Common myeloid progenitor, CD34-positive (primary cell): ENCODE measurements around the gene HLA-DQA1.

Source experiments
- CTCF ChIA-PET: fragments of 350-600 bp; sonication (Branson Sonifier 250); formaldehyde crosslinking; loops from one replicate; lab custom pipeline; 2021; ENCODE audit warnings: antibody characterized with exemption; lab: Charles Lee
- POLR2A ChIA-PET: fragments of 350-600 bp; sonication (Branson Sonifier 250); formaldehyde crosslinking; loops from one replicate; lab custom pipeline; 2021; ENCODE audit warnings: antibody characterized with exemption; lab: Charles Lee
- DNase-seq, 3 donors: peaks; one replicate each; pipeline versions ENCODE4 v3.0.0 to v3.0.0-alpha.2; 2013
- H3K27ac ChIP-seq, 2 experiments: 1 replicate in 1 of 2; 2 replicates in 1 of 2; pipeline ENCODE4 v1.7.0; 2013; ENCODE audit warnings: inconsistent platforms in 2 of 2, low read length in 2 of 2, mild to moderate bottlenecking in 2 of 2, low read depth in 1 of 2, moderate library complexity in 1 of 2; ENCODE audit not compliant: severe bottlenecking in 2 of 2, insufficient read depth in 1 of 2, poor library complexity in 1 of 2
- H3K27me3 ChIP-seq, 5 experiments: replicated peaks in 2 of 5; 1 replicate in 3 of 5; 2 replicates in 2 of 5; pipeline versions ENCODE4 v1.6.1 to v1.7.0; 2013; ENCODE audit warnings: low read length in 4 of 5, mild to moderate bottlenecking in 2 of 5, moderate library complexity in 2 of 5, inconsistent platforms in 1 of 5; ENCODE audit not compliant: insufficient read depth in 5 of 5, control insufficient read depth in 4 of 5
- H3K36me3 ChIP-seq, 4 experiments: 1 replicate in 2 of 4; 2 replicates in 2 of 4; pipeline versions ENCODE4 v1.6.1 to v1.7.0; 2013; ENCODE audit warnings: low read length in 3 of 4, control low read depth in 1 of 4, mild to moderate bottlenecking in 1 of 4; ENCODE audit not compliant: control insufficient read depth in 4 of 4, insufficient read depth in 4 of 4
- H3K4me1 ChIP-seq, 4 experiments: 1 replicate in 3 of 4; 2 replicates in 1 of 4; pipeline versions ENCODE4 v1.6.1 to v1.7.1; 2013; ENCODE audit warnings: low read length in 3 of 4, mild to moderate bottlenecking in 3 of 4, control low read depth in 1 of 4, inconsistent platforms in 1 of 4, moderate library complexity in 1 of 4; ENCODE audit not compliant: control insufficient read depth in 4 of 4, insufficient read depth in 4 of 4; ENCODE audit errors: control extremely low read depth in 1 of 4
- H3K4me3 ChIP-seq, 7 experiments: 1 replicate in 4 of 7; 2 replicates in 3 of 7; pipeline versions ENCODE4 v1.5.1 to v1.7.0; 2013; ENCODE audit warnings: mild to moderate bottlenecking in 7 of 7, low read length in 6 of 7, moderate library complexity in 6 of 7, inconsistent platforms in 2 of 7, low read depth in 2 of 7, control low read depth in 1 of 7; ENCODE audit not compliant: insufficient read depth in 4 of 7, control insufficient read depth in 1 of 7; ENCODE audit errors: extremely low read depth in 1 of 7
- H3K9me3 ChIP-seq, 5 experiments: 1 replicate in 4 of 5; 2 replicates in 1 of 5; pipeline versions ENCODE4 v1.6.1 to v1.7.1; 2013; ENCODE audit warnings: low read length in 4 of 5, mild to moderate bottlenecking in 2 of 5, inconsistent platforms in 1 of 5, low read depth in 1 of 5, moderate library complexity in 1 of 5; ENCODE audit not compliant: control insufficient read depth in 4 of 5, insufficient read depth in 2 of 5; ENCODE audit errors: control extremely low read depth in 1 of 5
- WGBS: methylation state at CpG from one replicate; pipeline ENCODE4 v1.1.5; 2013; ENCODE audit not compliant: insufficient coverage; 5-methylcytosine and 5-hydroxymethylcytosine counted together

HLA-DQA1 gene

DNA sequence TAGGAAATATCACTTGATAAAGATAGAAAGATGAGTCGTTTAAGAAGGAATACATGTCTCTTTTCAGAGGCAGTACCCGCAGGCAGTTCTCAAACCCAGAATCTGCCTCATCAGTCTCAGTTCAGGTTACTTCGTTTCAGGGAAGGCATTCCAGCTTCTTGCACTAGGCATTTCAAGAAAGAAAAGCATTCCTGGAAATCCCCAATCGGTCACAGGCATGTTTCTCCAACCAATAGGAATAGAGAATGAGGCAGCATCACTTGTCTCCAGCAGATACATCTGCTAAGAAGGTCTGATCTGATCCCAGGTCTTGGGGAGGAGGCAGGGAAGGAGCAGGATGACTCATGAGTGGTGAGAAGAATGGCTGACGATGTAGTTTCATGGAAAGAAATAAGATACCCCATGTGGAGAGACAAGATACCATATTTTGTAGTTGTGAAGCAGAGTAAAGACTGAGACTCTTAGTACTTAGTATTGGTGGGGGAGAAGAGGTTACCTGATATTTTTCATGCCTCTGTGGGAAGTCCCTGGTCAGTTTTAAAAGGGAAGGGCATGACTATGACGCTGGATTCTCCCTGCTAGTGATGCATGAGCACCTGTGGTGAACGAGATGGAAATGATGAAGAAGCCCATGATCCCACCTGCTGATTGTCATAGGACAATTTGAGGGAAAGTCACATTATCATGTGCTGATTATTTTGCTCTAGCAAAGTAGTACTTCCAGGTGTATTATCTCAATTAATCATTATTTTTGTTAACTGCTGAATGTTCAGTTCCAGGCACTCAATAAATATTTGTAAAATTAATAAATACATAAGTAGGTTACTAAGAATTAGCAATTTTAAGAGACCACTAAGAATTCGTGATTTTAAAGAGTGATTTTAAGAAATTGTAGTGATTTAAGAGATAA lies 27.2 kb upstream of the HLA-DQA1 start:
- 0% methylated on average over 3 of the region's 8 CpGs for WGBS
- Histone ChIP-seq H3K27ac (peak overlapping the region; percentile 95 to 97), H3K4me3 (peak overlapping the region in 6 of 7 experiments; percentile 23 to 74 (median 39)), H3K27me3 (no peaks in the 10 kb centered on the region), H3K36me3 (no peaks in the 10 kb centered on the region), H3K4me1 (peaks cover 0 to 14% (median 9%) of the 10 kb centered on the region in 4 experiments), H3K9me3 (no peaks in the 10 kb centered on the region)
- POLR2A ChIA-PET = interaction anchor here (0.5 kb wide), 1 partner anchor 132 kb away, joined by 3 read pairs; no protein-coding TSS in a partner anchor
- CTCF ChIA-PET = interaction anchor here (0.6 to 1.0 kb wide), 2 partner anchors 13 to 21 kb away, joined by 3 to 5 read pairs; no protein-coding TSS in a partner anchor
- DNase-seq = peak; percentile 97 to 98 (median 98)

DNA sequence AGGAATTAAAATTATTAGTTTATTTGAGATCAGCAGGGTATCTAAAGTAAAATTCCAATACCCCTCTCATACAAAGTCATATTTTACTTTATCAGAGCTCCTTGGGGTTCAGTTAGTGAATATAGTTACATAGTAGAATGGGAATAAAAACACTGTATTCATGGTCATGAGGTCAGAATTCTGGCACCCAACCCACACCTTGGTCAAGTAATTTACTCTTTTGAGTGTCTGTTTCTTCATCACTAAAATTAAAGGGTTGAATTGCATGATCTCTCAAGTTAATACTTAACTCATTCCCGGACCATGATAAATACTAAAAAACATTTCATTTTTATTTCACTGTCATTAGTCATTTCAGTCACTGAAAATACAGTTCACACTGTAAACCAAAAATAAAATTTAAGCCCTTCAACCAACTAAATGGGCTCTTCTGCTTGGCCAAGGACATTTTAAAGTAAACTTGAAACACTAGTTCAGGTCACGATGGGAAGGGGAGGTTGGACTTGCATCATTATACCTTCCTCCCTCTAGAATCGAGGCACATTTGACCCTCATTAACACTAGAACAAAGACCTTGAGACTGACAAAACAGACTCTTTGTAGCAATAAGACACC lies 26.4 kb upstream of the HLA-DQA1 start:
- H3K36me3 ChIP-seq = no peaks in the 10 kb centered on the region
- ChIA-PET CTCF (interaction anchor here (0.6 kb wide), 1 partner anchor 21 kb away, joined by 3 read pairs; no protein-coding TSS in a partner anchor), POLR2A (no interaction called here)
- no peak overlapping the region for H3K4me3 ChIP-seq
- peak overlapping the region; percentile 95 to 97 for H3K27ac ChIP-seq
- no peaks in the 10 kb centered on the region for H3K27me3 ChIP-seq
- H3K9me3 ChIP-seq = no peaks in the 10 kb centered on the region
- peaks cover 0 to 14% (median 9%) of the 10 kb centered on the region in 4 experiments for H3K4me1 ChIP-seq
- no peak for DNase-seq
- 0% methylated on average over 1 of the region's 3 CpGs for WGBS

DNA sequence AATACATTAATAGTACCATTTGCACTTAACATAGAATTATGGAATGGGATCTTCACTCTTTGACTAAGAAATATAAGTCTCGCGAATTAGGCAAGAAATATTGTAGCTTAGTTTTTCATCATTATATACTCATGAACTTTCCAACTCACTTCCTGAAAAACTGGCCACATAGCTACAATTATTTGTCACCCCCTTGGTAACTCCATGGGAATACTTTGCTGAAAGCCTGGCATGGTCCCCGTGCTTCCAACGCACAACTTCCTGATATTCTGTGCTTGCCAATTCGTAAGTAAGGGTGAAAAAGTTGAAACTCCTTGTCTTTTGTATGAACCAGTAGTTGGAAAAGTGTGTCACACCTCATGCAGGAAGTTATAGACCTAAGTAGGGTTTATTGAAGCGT lies 23.7 kb upstream of the HLA-DQA1 start:
- ChIA-PET POLR2A (no interaction called here), CTCF (no interaction called here)
- Histone ChIP-seq H3K4me1 (peaks cover 0 to 11% (median 9%) of the 10 kb centered on the region in 4 experiments), H3K36me3 (no peaks in the 10 kb centered on the region), H3K27me3 (no peaks in the 10 kb centered on the region), H3K27ac (no peak overlapping the region), H3K4me3 (no peak overlapping the region), H3K9me3 (peaks cover 0 to 3% (median 0%) of the 10 kb centered on the region in 5 experiments)
- no peak for DNase-seq
- 30% methylated on average over 2 of the region's 6 CpGs for WGBS

- DNase-seq = no peak
- Histone ChIP-seq H3K4me3 (no peak overlapping the region), H3K36me3 (no peaks in the 10 kb centered on the region), H3K27ac (no peak overlapping the region), H3K27me3 (no peaks in the 10 kb centered on the region), H3K4me1 (peaks cover 0 to 7% (median 5%) of the 10 kb centered on the region in 4 experiments), H3K9me3 (peaks cover 0 to 5% (median 0%) of the 10 kb centered on the region in 5 experiments)
- 38% methylated on average over 1 of the region's 1 CpG for WGBS
- ChIA-PET POLR2A (no interaction called here), CTCF (interaction anchor here (1.5 kb wide), 1 partner anchor 12 kb away, joined by 4 read pairs; no protein-coding TSS in a partner anchor)
Observed at GRCh38 chr6:32614366-32615081, 22.7 kb upstream of the HLA-DQA1 start.

DNA sequence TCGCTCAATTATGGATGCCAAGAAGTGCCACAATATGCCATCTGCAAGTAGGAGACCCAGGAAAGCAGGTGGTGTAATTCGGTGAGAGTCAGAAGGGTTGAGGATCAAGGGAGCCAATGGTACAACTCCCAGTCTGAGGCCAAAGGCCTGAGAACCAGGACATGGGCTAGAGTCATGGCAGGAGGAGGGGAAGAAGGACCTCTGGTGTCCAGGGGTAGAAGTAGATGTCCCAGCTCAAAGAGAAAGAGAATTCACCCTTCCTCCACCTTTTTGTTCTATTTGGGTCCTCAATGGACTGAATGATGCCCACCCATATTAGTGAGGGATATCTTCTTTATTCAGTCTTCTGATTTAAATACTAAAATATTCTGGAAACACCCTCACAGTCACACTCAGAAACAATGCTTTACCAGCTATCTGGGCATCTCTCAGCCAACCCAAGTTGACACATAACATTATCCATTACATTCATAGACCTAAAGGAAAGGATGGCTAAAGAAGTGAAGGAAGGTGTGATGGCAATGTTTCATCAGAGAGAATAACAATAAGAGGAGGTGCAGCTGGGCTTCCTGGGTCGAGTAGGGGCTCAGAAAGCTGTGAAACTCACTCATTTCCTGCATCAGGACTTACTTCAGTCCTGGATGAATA lies 21.2 kb upstream of the HLA-DQA1 start:
- 60% methylated on average over 1 of the region's 3 CpGs for whole genome bisulfite sequencing
- no peaks in the 10 kb centered on the region for H3K4me1 ChIP-seq
- H3K4me3 ChIP-seq = no peak overlapping the region
- POLR2A ChIA-PET = no interaction called here
- CTCF ChIA-PET = interaction anchor here (1.2 to 1.5 kb wide), 3 partner anchors 11 to 185 kb away, joined by 3 to 4 read pairs (median 4); no protein-coding TSS in a partner anchor
- no peak overlapping the region for H3K27ac ChIP-seq
- no peaks in the 10 kb centered on the region for H3K27me3 ChIP-seq
- peaks cover 0 to 5% (median 0%) of the 10 kb centered on the region in 5 experiments for H3K9me3 ChIP-seq
- H3K36me3 ChIP-seq = no peaks in the 10 kb centered on the region
- no peak for DNase-seq

DNA sequence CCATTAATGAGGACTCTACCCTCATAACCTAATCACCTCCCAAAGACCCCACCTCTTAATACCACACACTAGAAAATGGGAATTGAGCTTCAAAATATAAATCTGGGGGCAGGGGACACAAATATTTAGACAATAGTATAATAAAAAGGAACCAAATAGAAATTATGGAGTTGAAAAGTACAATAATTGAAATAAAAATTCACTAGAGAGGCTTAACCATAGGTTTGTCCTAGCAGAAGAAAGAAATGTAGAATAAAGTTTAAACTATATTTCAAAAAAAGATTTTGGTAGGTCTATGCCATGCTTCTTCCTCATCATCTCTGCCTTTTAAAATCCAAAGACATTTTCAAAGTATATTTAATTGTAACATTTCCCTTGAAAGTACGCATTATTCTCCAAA lies 19.5 kb upstream of the HLA-DQA1 start:
- ChIA-PET CTCF (interaction anchor here (0.6 to 1.2 kb wide), 2 partner anchors 168 to 204 kb away, joined by 3 read pairs; no protein-coding TSS in a partner anchor), POLR2A (no interaction called here)
- peaks cover 0 to 5% (median 0%) of the 10 kb centered on the region in 5 experiments for H3K9me3 ChIP-seq
- H3K27ac ChIP-seq = no peak overlapping the region
- H3K27me3 ChIP-seq = no peaks in the 10 kb centered on the region
- H3K4me1 ChIP-seq = peaks cover 6 to 10% (median 8%) of the 10 kb centered on the region in 4 experiments
- H3K36me3 ChIP-seq = no peaks in the 10 kb centered on the region
- DNase-seq = no peak
- no peak overlapping the region for H3K4me3 ChIP-seq
- WGBS = 100% methylated on average over 1 of the region's 1 CpG
